Bronchial epithelial cell (primary cell): Measurements from ENCODE around the gene GPR152. TPM values are rescaled to one million over a fixed set of nuclear protein-coding genes. Genes with fewer than 3 reads are reported as not detected.

Experiments
- DNase-seq: peaks from one replicate; pipeline ENCODE4 v3.0.0-alpha.2; 2010; ENCODE audit warnings: low read depth
- FAIRE-seq: peaks from 2 replicates; lab custom pipeline; 2011; peaks lifted over from hg19 to GRCh38; lab: Jason Lieb, UNC
- H3K27me3 ChIP-seq: 2 replicates; pipeline ENCODE4 v1.5.1; 2011; ENCODE audit warnings: low read length; ENCODE audit not compliant: control insufficient read depth, insufficient read depth
- H3K36me3 ChIP-seq: 2 replicates; pipeline ENCODE4 v1.5.1; 2011; ENCODE audit warnings: low read length; ENCODE audit not compliant: control insufficient read depth, insufficient read depth
- H3K4me3 ChIP-seq: 2 replicates; pipeline ENCODE4 v1.5.1; 2011; ENCODE audit warnings: mild to moderate bottlenecking, low read depth, low read length, control low read depth
- CTCF ChIP-seq: IDR thresholded peaks from 2 replicates; pipeline ENCODE4 v1.5.1; 2011; ENCODE audit warnings: mild to moderate bottlenecking, moderate library complexity, low read length, control low read depth, inconsistent platforms; ENCODE audit not compliant: insufficient read depth, severe bottlenecking
- total RNA-seq: library from RNA; depleted of rRNA; stranded (reverse); fragments of >200 nt; gene quantifications from 2 replicates; pipeline ENCODE4 v1.2.1, GENCODE V29; 2014

Gene GPR152
- total RNA-seq, 1 donor from 2014 or later: not detected

GRCh38 chr11:67470337-67471002 lies 17.9 kb upstream of the GPR152 start:
- no peaks in the 10 kb centered on the region for H3K27me3 ChIP-seq
- H3K4me3 ChIP-seq: no peak overlapping the region
- no peak for FAIRE-seq
- H3K36me3 ChIP-seq: peaks cover 6% of the 10 kb centered on the region
- no peak for DNase-seq
- no peak for TF ChIP-seq CTCF

- Histone ChIP-seq H3K4me3 (peak overlapping the region; percentile 90), H3K36me3 (peaks cover 6% of the 10 kb centered on the region), H3K27me3 (no peaks in the 10 kb centered on the region)
- TF ChIP-seq CTCF: no peak
- no peak for FAIRE-seq
- no peak for DNase-seq
Measured at GRCh38 chr11:67469508-67469811, 16.9 kb upstream of the GPR152 start.

GRCh38 chr11:67468759-67469507 lies 16.4 kb upstream of the GPR152 start, which contains the start of gene TMEM134:
TMEM134 (minus strand) TSS chr11:67469251; CDS start chr11:67469192, 59 bp downstream.
- peak; percentile 55 for TF ChIP-seq CTCF
- peak within 1 kb of the TSS; percentile 90 for H3K4me3 ChIP-seq
- DNase-seq (peak; percentile 61), FAIRE-seq (no peak)
- no peaks in the 10 kb centered on the region for H3K27me3 ChIP-seq
- peaks cover 7% of the 10 kb centered on the region for H3K36me3 ChIP-seq

GRCh38 chr11:67468456-67468758 lies 15.9 kb upstream of the GPR152 start:
- no peak for TF ChIP-seq CTCF
- H3K36me3 ChIP-seq: peaks cover 7% of the 10 kb centered on the region
- no peaks in the 10 kb centered on the region for H3K27me3 ChIP-seq
- peak overlapping the region; percentile 90 for H3K4me3 ChIP-seq
- FAIRE-seq (no peak), DNase-seq (no peak)

GRCh38 chr11:67468056-67468455 lies 15.5 kb upstream of the GPR152 start:
- H3K36me3 ChIP-seq: peaks cover 7% of the 10 kb centered on the region
- H3K27me3 ChIP-seq: no peaks in the 10 kb centered on the region
- H3K4me3 ChIP-seq: peak overlapping the region; percentile 90
- FAIRE-seq: no peak
- no peak for TF ChIP-seq CTCF
- DNase-seq: peak; percentile 86
